Measurements from ENCODE around the gene IFT52. TPM values are rescaled to one million over a fixed set of nuclear protein-coding genes. Genes with fewer than 3 reads are reported as not detected.

Gene IFT52
- total RNA-seq, 2 donors from 2014 or later: 16.3 to 23.4 TPM

DNA sequence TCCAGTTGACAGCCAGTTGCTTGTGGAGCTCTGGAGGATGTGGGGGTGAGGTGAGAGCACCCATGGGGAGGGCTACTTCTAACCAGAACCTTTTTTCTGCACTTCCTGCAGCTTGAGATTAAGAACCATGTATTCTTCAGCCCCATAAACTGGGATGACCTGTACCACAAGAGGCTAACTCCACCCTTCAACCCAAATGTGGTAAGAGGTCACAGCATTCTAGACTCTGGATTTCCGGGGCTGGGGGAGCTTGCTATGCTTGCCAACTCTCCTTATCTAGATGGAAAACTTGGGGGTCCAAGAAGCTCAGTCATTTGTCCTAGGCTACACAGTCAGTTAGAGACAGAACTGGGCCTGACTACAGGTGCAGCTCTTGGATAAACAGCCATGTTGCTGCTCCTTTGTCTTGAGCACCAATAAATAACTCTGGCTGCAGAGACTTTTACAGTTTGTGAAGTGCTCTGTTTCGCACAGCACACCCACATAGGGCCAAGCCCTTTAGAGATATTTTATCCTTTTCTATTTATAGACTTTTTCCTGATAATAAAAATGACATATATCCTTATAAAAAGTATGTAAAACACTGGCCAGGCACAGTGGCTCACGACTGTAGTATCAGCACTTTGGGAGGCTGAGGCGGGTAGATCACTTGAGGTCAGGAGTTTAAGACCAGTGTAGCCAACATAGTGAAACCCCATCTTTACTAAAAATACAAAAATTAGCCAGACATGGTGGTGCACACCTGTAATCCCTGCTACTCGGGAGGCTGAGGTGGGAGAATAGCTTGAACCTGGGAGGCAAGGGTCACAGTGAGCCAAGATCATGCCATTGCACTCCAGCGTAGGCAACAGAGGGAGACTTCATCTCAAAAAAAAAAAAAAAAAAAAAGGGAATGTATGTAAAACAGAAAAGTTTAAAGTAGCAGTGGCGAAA lies 10.6 kb upstream of the IFT52 start:
- peak overlapping the region in 1 of 4 donors; percentile 2 for H3K27ac ChIP-seq
- no peak for ATAC-seq

DNA sequence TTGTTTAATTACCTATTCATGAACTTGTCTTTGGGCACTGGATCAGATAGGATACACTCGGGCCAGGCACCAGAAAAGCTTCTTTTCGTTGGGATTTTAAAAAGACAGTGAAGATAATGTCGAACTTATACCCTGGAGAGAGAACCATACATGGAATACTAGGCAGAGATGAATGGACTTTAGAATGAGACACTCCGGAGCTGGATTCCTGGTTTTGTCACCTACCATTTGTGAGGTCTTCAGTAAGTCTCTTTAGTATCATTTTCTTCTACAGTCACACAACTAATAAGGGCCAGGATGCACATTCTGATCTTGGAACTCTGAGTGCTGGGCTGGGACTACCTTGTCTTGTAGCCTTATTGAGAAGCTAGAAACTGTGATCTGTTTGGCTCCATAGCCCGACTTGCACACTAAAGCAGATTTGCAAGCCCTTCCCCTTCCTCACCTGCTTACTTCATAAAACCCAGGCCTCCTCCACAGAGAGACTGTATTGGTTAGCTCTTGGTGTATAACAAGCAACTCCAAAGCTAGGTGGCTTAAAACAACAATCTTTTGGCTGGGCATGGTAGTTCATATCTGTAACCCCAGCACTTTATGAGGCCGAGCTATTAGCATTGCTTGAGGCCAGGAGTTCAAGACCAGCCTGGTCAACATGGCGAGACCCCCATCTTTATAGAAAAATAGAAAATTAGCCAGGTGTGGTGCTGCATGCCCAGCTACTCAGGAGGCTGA lies 7.4 kb upstream of the IFT52 start:
- DNase-seq (no peak), ATAC-seq (no peak)
- Histone ChIP-seq H3K4me1 (peaks cover 35% of the 10 kb centered on the region), H3K27me3 (no peaks in the 10 kb centered on the region), H3K4me3 (no peak overlapping the region), H3K27ac (peak overlapping the region; percentile 32 to 69 (median 58)), H3K9me3 (no peaks in the 10 kb centered on the region), H3K36me3 (replicated peaks in 1 of 2; ENCODE audit: insufficient read depth in 1 of 2, low read depth in 2 of 2) (peaks cover 0 to 2% of the 10 kb centered on the region in 2 donors)
- TF ChIP-seq, protein P1, sequence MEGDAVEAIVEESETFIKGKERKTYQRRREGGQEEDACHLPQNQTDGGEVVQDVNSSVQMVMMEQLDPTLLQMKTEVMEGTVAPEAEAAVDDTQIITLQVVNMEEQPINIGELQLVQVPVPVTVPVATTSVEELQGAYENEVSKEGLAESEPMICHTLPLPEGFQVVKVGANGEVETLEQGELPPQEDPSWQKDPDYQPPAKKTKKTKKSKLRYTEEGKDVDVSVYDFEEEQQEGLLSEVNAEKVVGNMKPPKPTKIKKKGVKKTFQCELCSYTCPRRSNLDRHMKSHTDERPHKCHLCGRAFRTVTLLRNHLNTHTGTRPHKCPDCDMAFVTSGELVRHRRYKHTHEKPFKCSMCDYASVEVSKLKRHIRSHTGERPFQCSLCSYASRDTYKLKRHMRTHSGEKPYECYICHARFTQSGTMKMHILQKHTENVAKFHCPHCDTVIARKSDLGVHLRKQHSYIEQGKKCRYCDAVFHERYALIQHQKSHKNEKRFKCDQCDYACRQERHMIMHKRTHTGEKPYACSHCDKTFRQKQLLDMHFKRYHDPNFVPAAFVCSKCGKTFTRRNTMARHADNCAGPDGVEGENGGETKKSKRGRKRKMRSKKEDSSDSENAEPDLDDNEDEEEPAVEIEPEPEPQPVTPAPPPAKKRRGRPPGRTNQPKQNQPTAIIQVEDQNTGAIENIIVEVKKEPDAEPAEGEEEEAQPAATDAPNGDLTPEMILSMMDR (IDR thresholded peaks at IDR 0.05): no peak
- TF ChIP-seq POLR2A (IDR thresholded peaks at IDR 0.05): no peak
- 80 to 83% methylated on average over 7 of the region's 7 CpGs for WGBS, 2 donors
- intact Hi-C loops (cut with DNase I): no loop called here

More for the DNA sequence above, 10.6 kb upstream of the IFT52 start:
- Histone ChIP-seq H3K9me3 (no peaks in the 10 kb centered on the region), H3K4me1 (peaks cover 18% of the 10 kb centered on the region), H3K4me3 (no peak overlapping the region), H3K36me3 (replicated peaks in 1 of 2; ENCODE audit: insufficient read depth in 1 of 2, low read depth in 2 of 2) (peaks cover 0 to 5% of the 10 kb centered on the region in 2 donors), H3K27me3 (no peaks in the 10 kb centered on the region)
- TF ChIP-seq POLR2A (IDR thresholded peaks at IDR 0.05): no peak
- TF ChIP-seq, protein P1 (IDR thresholded peaks at IDR 0.05): no peak
- no peak for DNase-seq
- 67 to 69% methylated on average over 7 of the region's 7 CpGs for WGBS, 2 donors
- intact Hi-C loops (cut with DNase I): no loop called here

DNA sequence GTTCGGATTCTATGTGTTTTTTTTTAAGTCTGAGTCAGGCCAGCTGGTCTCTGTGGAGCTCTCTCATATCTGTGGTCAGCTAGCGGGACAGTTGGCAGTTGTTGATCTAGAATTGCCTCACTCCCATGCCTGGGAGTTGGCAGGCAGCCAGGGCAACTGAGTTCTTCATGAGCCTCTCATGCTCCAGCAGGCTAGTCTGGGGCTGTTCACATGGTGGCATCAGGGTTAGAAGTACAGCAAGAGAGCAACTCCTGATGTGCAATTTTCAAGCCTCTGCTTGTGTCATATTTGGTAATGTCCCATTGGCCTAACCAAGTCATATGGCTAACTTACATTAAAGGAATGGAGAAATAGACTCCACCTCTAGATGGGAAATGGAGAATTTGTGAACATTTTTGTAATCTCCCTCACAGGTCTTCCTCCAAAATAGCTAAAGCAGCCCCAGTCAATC lies 6.7 kb upstream of the IFT52 start:
- H3K4me3 ChIP-seq: no peak overlapping the region
- DNase-seq: peak; percentile 90 to 93 (median 92)
- peak; percentile 89 for ATAC-seq
- no peak for TF ChIP-seq POLR2A (IDR thresholded peaks at IDR 0.05)
- TF ChIP-seq, protein P1 (IDR thresholded peaks at IDR 0.05): no peak
- 8 to 32% methylated on average over 2 of the region's 2 CpGs for WGBS, 2 donors
- intact Hi-C loops (cut with DNase I): no loop called here
- no peaks in the 10 kb centered on the region for H3K27me3 ChIP-seq
- H3K36me3 ChIP-seq (replicated peaks in 1 of 2; ENCODE audit: insufficient read depth in 1 of 2, low read depth in 2 of 2): peaks cover 0 to 2% of the 10 kb centered on the region in 2 donors
- no peaks in the 10 kb centered on the region for H3K9me3 ChIP-seq
- H3K27ac ChIP-seq: peak overlapping the region; percentile 47 to 69 (median 59)
- peaks cover 43% of the 10 kb centered on the region for H3K4me1 ChIP-seq

DNA sequence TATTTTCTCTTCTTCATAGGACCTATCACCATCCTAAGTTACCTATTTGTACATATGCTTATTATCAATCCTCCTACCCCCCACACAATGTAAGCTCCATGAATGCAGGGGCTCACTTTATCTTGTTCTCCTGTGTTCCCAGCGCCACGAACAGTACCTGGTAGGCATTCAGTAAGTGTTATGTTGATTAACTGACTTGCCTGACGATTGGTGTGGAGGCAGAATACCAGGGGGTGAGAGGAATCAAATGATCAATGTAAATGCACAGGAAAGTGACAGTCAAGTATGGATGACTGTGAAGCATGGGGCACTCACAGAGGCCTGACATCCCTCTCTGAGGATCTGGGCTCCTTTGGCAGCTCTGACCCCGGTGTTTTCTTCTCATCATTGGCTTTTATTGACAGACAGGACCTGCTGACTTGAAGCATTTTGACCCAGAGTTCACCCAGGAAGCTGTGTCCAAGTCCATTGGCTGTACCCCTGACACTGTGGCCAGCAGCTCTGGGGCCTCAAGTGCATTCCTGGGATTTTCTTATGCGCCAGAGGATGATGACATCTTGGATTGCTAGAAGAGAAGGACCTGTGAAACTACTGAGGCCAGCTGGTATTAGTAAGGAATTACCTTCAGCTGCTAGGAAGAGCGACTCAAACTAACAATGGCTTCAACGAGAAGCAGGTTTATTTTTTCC lies 6.1 kb upstream of the IFT52 start:
- Histone ChIP-seq H3K27me3 (no peaks in the 10 kb centered on the region), H3K4me1 (peaks cover 48% of the 10 kb centered on the region), H3K27ac (peak overlapping the region; percentile 47 to 69 (median 59)), H3K4me3 (no peak overlapping the region), H3K9me3 (no peaks in the 10 kb centered on the region), H3K36me3 (replicated peaks in 1 of 2; ENCODE audit: insufficient read depth in 1 of 2, low read depth in 2 of 2) (peaks cover 0 to 2% of the 10 kb centered on the region in 2 donors)
- WGBS, 2 donors: 64 to 75% methylated on average over 7 of the region's 7 CpGs
- TF ChIP-seq, protein P1 (IDR thresholded peaks at IDR 0.05): no peak
- TF ChIP-seq POLR2A (IDR thresholded peaks at IDR 0.05): no peak
- DNase-seq (no peak), ATAC-seq (no peak)
- intact Hi-C loops (cut with DNase I): no loop called here

Measured in body of pancreas (tissue), 4 donors.